ENCODE data around the gene BIRC2. TPM values are rescaled to one million over a fixed set of nuclear protein-coding genes. Genes with fewer than 3 reads are reported as not detected.

Gene BIRC2
- total and polyA plus RNA-seq, 2 of the 4 experiments (the other 2 are of a cell fraction), result 48.0 to 204 TPM

DNA sequence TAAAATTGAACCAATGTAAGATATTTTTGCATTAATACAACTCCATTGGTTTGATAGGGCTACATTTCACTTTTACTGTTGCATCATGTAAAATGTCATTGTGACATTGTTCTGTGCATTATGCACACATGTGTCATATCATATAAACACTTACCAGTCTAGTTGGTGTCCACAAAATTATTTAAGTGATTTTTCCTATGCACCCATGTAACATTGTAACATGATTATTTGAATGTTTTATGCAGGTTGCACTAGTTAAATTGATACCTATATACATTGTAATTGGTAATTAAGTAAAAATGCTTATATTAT lies 39.3 kb upstream of the BIRC2 start (continued):
- TF ChIP-seq, protein P1, sequence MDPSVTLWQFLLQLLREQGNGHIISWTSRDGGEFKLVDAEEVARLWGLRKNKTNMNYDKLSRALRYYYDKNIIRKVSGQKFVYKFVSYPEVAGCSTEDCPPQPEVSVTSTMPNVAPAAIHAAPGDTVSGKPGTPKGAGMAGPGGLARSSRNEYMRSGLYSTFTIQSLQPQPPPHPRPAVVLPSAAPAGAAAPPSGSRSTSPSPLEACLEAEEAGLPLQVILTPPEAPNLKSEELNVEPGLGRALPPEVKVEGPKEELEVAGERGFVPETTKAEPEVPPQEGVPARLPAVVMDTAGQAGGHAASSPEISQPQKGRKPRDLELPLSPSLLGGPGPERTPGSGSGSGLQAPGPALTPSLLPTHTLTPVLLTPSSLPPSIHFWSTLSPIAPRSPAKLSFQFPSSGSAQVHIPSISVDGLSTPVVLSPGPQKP (IDR thresholded peaks at IDR 0.05; ENCODE audit: borderline replicate concordance, low read depth, low read length), result no peak
- TF ChIP-seq RAD21 (IDR thresholded peaks at IDR 0.05; ENCODE audit: low read length), result no peak
- no peak for TF ChIP-seq NFE2L2 (IDR thresholded peaks at IDR 0.05; ENCODE audit: low read depth, low read length)
- TF ChIP-seq SMC3 (IDR thresholded peaks at IDR 0.05; ENCODE audit: low read depth, low read length), result no peak
